ENCODE data around the gene GAPVD1. TPM values are rescaled to one million over a fixed set of nuclear protein-coding genes. Genes with fewer than 3 reads are reported as not detected.
"Not testable (repeated sequence)": the region's sequence is repeated elsewhere in the genome, so short reads cannot be mapped to it uniquely, and the experiment has no call there.

Gene GAPVD1
- total RNA-seq, 4 donors from 2014 or later: 50.9 to 79.0 (median 53.4) TPM

DNA sequence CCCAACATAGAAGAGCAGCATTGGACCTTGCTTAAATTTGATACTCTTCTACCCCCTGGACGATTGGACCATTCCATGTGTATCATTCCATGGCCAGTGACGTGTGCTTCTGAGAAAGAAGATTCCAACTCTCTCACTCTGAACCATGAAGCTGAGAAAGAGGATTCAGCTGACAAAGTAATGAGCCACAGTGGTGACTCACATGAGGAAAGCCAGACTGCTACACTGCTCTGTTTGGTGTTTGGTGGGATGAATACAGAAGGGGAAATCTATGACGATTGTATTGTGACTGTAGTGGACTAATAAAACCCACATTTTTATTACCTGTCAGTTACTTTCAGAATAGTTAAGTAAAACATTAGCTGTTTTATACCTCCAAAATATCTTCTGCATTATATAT is 27.9 kb upstream of the GAPVD1 start:
- no peak overlapping the region for H3K4me3 ChIP-seq (ENCODE audit: low read depth, poor library complexity, severe bottlenecking)
- 58 to 69% methylated on average over 3 of the region's 3 CpGs for WGBS, 2 donors
- no peak for TF ChIP-seq POLR2A (IDR thresholded peaks at IDR 0.05)
- TF ChIP-seq, protein P1, sequence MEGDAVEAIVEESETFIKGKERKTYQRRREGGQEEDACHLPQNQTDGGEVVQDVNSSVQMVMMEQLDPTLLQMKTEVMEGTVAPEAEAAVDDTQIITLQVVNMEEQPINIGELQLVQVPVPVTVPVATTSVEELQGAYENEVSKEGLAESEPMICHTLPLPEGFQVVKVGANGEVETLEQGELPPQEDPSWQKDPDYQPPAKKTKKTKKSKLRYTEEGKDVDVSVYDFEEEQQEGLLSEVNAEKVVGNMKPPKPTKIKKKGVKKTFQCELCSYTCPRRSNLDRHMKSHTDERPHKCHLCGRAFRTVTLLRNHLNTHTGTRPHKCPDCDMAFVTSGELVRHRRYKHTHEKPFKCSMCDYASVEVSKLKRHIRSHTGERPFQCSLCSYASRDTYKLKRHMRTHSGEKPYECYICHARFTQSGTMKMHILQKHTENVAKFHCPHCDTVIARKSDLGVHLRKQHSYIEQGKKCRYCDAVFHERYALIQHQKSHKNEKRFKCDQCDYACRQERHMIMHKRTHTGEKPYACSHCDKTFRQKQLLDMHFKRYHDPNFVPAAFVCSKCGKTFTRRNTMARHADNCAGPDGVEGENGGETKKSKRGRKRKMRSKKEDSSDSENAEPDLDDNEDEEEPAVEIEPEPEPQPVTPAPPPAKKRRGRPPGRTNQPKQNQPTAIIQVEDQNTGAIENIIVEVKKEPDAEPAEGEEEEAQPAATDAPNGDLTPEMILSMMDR (IDR thresholded peaks at IDR 0.05): no peak
- intact Hi-C loops (cut with DNase I; ENCODE audit: low total_unique reads): no loop called here
- no peak for DNase-seq (ENCODE audit: low spot score in 2 of 2)

- H3K4me3 ChIP-seq (ENCODE audit: low read depth, poor library complexity, severe bottlenecking); intact Hi-C loops (cut with DNase I; ENCODE audit: low total_unique reads); DNase-seq (ENCODE audit: low spot score in 2 of 2): not testable (repeated sequence)
- 91 to 94% methylated on average over 8 of the region's 8 CpGs for WGBS, 2 donors
Observed at GRCh38 chr9:125234099-125234498, 27.5 kb upstream of the GAPVD1 start.

GRCh38 chr9:125235804-125236519 is 25.7 kb upstream of the GAPVD1 start:
- H3K4me3 ChIP-seq (ENCODE audit: low read depth, poor library complexity, severe bottlenecking): no peak overlapping the region
- intact Hi-C loops (cut with DNase I; ENCODE audit: low total_unique reads): no loop called here
- no peak for DNase-seq (ENCODE audit: low spot score in 2 of 2)
- 56 to 63% methylated on average over 5 of the region's 5 CpGs for WGBS, 2 donors
- TF ChIP-seq, protein P1 (IDR thresholded peaks at IDR 0.05): no peak
- TF ChIP-seq POLR2A (IDR thresholded peaks at IDR 0.05): no peak

DNA sequence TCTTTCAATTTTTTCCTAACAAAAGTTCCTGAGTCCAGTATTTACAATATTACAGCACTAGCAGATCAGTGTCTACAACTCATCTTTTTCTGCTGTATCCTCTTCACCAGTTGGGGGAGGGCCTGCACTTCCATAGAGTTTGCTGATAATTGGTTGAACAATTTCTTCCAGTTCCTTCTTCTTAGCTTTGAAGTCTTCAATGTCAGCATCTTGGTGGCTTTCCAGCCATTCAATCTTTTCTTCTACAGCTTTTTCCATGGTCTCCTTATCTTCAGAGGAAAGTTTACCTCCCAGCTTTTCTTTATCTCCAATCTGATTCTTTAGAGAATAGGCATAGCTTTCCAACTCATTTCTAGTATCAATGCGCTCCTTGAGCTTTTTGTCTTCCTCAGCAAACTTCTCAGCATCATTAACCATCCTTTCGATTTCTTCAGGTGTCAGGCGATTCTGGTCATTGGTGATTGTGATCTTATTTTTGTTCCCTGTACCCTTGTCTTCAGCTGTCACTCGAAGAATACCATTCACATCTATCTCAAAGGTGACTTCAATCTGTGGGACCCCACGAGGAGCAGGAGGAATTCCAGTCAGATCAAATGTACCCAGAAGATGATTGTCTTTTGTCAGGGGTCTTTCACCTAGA is 25.0 kb upstream of the GAPVD1 start:
- WGBS, 2 donors: 78 to 80% methylated on average over 5 of the region's 5 CpGs
- DNase-seq (ENCODE audit: low spot score in 2 of 2); intact Hi-C loops (cut with DNase I; ENCODE audit: low total_unique reads); H3K4me3 ChIP-seq (ENCODE audit: low read depth, poor library complexity, severe bottlenecking): not testable (repeated sequence)

- intact Hi-C loops (cut with DNase I; ENCODE audit: low total_unique reads): no loop called here
- DNase-seq (ENCODE audit: low spot score in 2 of 2): no peak
- no peak for TF ChIP-seq POLR2A (IDR thresholded peaks at IDR 0.05)
- TF ChIP-seq, protein P1 (IDR thresholded peaks at IDR 0.05): no peak
- 86 to 87% methylated on average over 7 of the region's 7 CpGs for WGBS, 2 donors
- no peak overlapping the region for H3K4me3 ChIP-seq (ENCODE audit: low read depth, poor library complexity, severe bottlenecking)
Observed at GRCh38 chr9:125238127-125238914, 23.3 kb upstream of the GAPVD1 start.

DNA sequence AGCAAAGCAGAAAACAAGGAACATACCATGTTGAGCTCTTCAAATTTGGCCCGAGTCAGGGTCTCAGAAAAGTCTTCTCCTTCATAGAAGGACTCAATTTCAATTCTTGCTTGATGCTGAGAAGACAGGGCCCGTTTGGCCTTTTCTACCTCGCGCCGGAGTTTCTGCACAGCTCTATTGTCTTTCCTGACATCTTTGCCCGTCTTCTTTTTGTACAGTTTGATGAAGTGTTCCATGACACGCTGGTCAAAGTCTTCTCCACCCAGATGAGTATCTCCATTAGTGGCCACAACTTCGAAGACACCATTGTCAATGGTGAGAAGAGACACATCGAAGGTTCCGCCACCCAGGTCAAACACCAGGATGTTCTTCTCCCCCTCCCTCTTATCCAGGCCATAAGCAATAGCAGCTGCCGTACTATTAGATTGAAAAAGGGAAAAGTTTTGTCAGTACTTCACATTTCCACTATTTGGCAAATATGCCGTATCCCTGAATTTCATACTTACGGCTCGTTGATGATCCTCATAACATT is 22.6 kb upstream of the GAPVD1 start:
- DNase-seq (ENCODE audit: low spot score in 2 of 2): no peak
- 77 to 85% methylated on average over 14 of the region's 14 CpGs for WGBS, 2 donors
- TF ChIP-seq POLR2A (IDR thresholded peaks at IDR 0.05): no peak
- TF ChIP-seq, protein P1 (IDR thresholded peaks at IDR 0.05): no peak
- H3K4me3 ChIP-seq (ENCODE audit: low read depth, poor library complexity, severe bottlenecking): no peak overlapping the region
- intact Hi-C loops (cut with DNase I; ENCODE audit: low total_unique reads): no loop called here

Measured in lower leg skin (tissue), 4 donors.